Activated CD8-positive, alpha-beta T cell treated with anti-CD3 and anti-CD28 coated beads for 36 hours (primary cell): ENCODE results near the gene SLAIN2. TPM values are rescaled to one million over a fixed set of nuclear protein-coding genes. Genes with fewer than 3 reads are reported as not detected.

Experiments used
- ATAC-seq: fragments of 200-7000 bp; cut with Tn5 transposase; one replicate; pipeline ENCODE4 v1.10.0; 2021; ENCODE audit warnings: mild to moderate bottlenecking, moderate library complexity
- CTCF ChIA-PET: fragments of 350-600 bp; sonication (Branson Sonifier 250); formaldehyde crosslinking; loops from one replicate; lab custom pipeline; 2021; ENCODE audit warnings: antibody characterized with exemption; lab: Charles Lee
- POLR2A ChIA-PET: fragments of 350-600 bp; sonication (Branson Sonifier 250); formaldehyde crosslinking; loops from one replicate; lab custom pipeline; 2021; ENCODE audit warnings: antibody characterized with exemption; lab: Charles Lee
- DNase-seq: peaks from one replicate; pipeline ENCODE4 v3.0.0-alpha.2; 2020
- H3K27ac Mint-ChIP-seq: one replicate; pipeline ENCODE4 v1.8.0; 2021; ENCODE audit warnings: mild to moderate bottlenecking, mixed read lengths
- H3K27me3 Mint-ChIP-seq: one replicate; pipeline ENCODE4 v1.8.0; 2021; ENCODE audit warnings: mixed read lengths
- H3K36me3 Mint-ChIP-seq: one replicate; pipeline ENCODE4 v1.8.0; 2021; ENCODE audit warnings: low read depth, mixed read lengths
- H3K4me1 Mint-ChIP-seq: one replicate; pipeline ENCODE4 v1.8.0; 2021; ENCODE audit warnings: low read depth, mixed read lengths
- H3K4me3 Mint-ChIP-seq: one replicate; pipeline ENCODE4 v1.8.0; 2021; ENCODE audit warnings: mild to moderate bottlenecking, moderate library complexity, mixed read lengths
- H3K9me3 Mint-ChIP-seq: one replicate; pipeline ENCODE4 v1.8.0; 2021; ENCODE audit warnings: mixed read lengths
- intact Hi-C: fragments of 100-400 bp; cut with micrococcal nuclease; formaldehyde crosslinking; loops from one replicate; pipeline ENCODE4 v1.10.0; 2022
- total RNA-seq, 2 experiments: library from RNA; stranded (reverse); gene quantifications; one replicate each; pipeline ENCODE4 v1.2.3, GENCODE V29; 2021
- TF ChIP-seq, protein P1 (sequence below): fragments of 200-600 bp; IDR thresholded peaks from one replicate; pipeline ENCODE4 v1.8.0; 2022; ENCODE audit warnings: antibody characterized with exemption, mild to moderate bottlenecking

SLAIN2 gene
- total RNA-seq, 2 experiments from 2014 or later, result 48.6 to 53.2 TPM

DNA sequence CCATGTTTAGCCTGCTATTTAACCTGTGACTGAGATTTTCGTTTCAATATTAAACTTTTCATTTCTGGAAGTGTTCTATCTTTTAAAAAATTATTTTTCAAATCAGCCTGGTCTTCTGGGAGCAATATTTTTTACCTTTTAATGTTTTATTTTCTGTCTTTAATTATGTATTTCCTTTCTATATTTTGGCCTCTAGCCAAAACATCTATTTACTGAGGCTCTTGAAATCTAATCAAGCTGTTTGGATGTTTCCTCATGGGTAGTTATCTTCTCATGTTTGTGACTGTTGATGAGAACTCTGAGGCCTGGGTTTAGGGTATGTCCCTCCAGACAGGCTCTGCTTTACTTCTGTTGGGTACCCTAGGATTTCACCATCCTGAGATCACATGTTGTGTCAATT, 131.5 kb downstream of the SLAIN2 start:
- DNase-seq, result no peak
- ChIA-PET POLR2A (no interaction called here), CTCF (interaction anchor here (1.0 kb wide), 1 partner anchor 10 kb away, joined by 3 read pairs; the partner anchor contains the start of gene SLC10A4)
- ATAC-seq, result no peak
- intact Hi-C loops, result no loop called here
- no peaks in the 10 kb centered on the region for H3K4me1 Mint-ChIP-seq
- no peak overlapping the region for H3K27ac Mint-ChIP-seq
- peaks cover 12% of the 10 kb centered on the region for H3K27me3 Mint-ChIP-seq
- no peaks in the 10 kb centered on the region for H3K36me3 Mint-ChIP-seq
- no peaks in the 10 kb centered on the region for H3K9me3 Mint-ChIP-seq
- H3K4me3 Mint-ChIP-seq, result no peak overlapping the region
- TF ChIP-seq, protein P1, sequence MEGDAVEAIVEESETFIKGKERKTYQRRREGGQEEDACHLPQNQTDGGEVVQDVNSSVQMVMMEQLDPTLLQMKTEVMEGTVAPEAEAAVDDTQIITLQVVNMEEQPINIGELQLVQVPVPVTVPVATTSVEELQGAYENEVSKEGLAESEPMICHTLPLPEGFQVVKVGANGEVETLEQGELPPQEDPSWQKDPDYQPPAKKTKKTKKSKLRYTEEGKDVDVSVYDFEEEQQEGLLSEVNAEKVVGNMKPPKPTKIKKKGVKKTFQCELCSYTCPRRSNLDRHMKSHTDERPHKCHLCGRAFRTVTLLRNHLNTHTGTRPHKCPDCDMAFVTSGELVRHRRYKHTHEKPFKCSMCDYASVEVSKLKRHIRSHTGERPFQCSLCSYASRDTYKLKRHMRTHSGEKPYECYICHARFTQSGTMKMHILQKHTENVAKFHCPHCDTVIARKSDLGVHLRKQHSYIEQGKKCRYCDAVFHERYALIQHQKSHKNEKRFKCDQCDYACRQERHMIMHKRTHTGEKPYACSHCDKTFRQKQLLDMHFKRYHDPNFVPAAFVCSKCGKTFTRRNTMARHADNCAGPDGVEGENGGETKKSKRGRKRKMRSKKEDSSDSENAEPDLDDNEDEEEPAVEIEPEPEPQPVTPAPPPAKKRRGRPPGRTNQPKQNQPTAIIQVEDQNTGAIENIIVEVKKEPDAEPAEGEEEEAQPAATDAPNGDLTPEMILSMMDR, result no peak

DNA sequence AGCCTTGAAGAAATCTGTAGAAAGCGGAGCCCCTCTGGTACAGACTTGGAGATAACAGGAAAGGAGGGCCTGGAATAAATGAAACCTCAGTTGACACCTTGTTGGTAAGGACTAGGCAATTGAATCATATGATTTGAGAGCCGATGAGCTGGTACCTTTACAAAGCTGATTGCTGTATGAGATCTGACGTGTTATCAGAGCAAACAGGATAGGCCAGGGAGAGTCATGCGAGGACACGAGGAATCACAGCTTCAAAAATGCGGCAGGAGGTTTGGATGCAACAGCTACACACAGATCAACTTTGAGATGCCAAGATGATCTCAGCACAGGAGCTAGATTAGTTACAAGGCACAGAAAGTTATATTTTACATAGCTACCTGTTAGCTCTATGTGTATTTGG, 134.4 kb downstream of the SLAIN2 start:
- ATAC-seq, result no peak

More for the DNA sequence above, 134.4 kb downstream of the SLAIN2 start:
- Mint-ChIP-seq H3K27me3 (peaks cover 12% of the 10 kb centered on the region), H3K36me3 (no peaks in the 10 kb centered on the region), H3K9me3 (no peaks in the 10 kb centered on the region), H3K27ac (no peak overlapping the region), H3K4me3 (no peak overlapping the region), H3K4me1 (no peaks in the 10 kb centered on the region)
- TF ChIP-seq, protein P1, result no peak
- ChIA-PET CTCF (interaction anchor here (1.2 to 1.8 kb wide), 6 partner anchors 8 to 469 kb away, joined by 3 to 6 read pairs (median 4); no protein-coding TSS in a partner anchor), POLR2A (no interaction called here)
- DNase-seq, result no peak
- intact Hi-C loops, result no loop called here

Other genes with a start within 250 kb of the SLAIN2 start
- 10 to 100 TPM; 20.6 to 23.5 TPM for gene TXK, start 207.3 kb upstream of the SLAIN2 start, total RNA-seq
- gene TEC, start 71.7 kb upstream of the SLAIN2 start, total RNA-seq, result 1 to 10 TPM; 3.6 to 4.2 TPM
- not detected for gene SLC10A4, start 141.8 kb downstream of the SLAIN2 start, total RNA-seq
- gene ZAR1, start 148.7 kb downstream of the SLAIN2 start, total RNA-seq, result not detected